22Rv1 (cell line): ENCODE measurements around the gene IGSF6.

Experiments
- CTCF ChIP-seq: fragments of 450-650 bp; IDR thresholded peaks from 2 replicates; pipeline ENCODE4 v1.5.1; 2017; ENCODE audit warnings: mild to moderate bottlenecking
- ZFX ChIP-seq: fragments of 450-650 bp; IDR thresholded peaks from 2 replicates; pipeline ENCODE4 v1.6.1; 2017; ENCODE audit warnings: antibody characterized with exemption, borderline replicate concordance

- TF ChIP-seq CTCF, result no peak
- TF ChIP-seq ZFX, result no peak
Measured at GRCh38 chr16:21622545-21622944, 29.9 kb downstream of the IGSF6 start.
